PC-3 (cell line): ENCODE measurements around the gene PRDM15.

Experiments used
- CTCF ChIP-seq: fragments of 300-600 bp; sonication (generic); conservative IDR thresholded peaks from 2 replicates; pipeline ENCODE4 v1.5.1; 2017; ENCODE audit warnings: antibody characterized with exemption, low read depth, mild to moderate bottlenecking, low read length
- EZH2 ChIP-seq: fragments of 300-600 bp; sonication (generic); IDR thresholded peaks from one replicate; pipeline ENCODE4 v1.6.1; 2017; ENCODE audit warnings: antibody characterized with exemption, mild to moderate bottlenecking, low read length; ENCODE audit not compliant: unreplicated experiment

- no peak for TF ChIP-seq CTCF
- TF ChIP-seq EZH2, result no peak
Measured at GRCh38 chr21:41765420-41765821, 113.7 kb downstream of the PRDM15 start.
